HEK293 (cell line): ENCODE measurements around the gene TBX3.

Experiments used
- CTCF ChIA-PET: fragments of 350-600 bp; formaldehyde crosslinking; extraction: SDS; loops from one replicate; lab custom pipeline; 2021; ENCODE audit warnings: antibody characterized with exemption; lab: Yijun Ruan, JAX
- POLR2A ChIA-PET: fragments of 300-600 bp; formaldehyde crosslinking; extraction: SDS; loops from one replicate; lab custom pipeline; 2020; ENCODE audit warnings: antibody characterized with exemption, inconsistent platforms; lab: Yijun Ruan, JAX
- H3K27ac ChIP-seq: fragments of 200-500 bp; sonication (Bioruptor generic); 2 replicates; pipeline ENCODE4 v1.5.1; 2014; ENCODE audit warnings: low read depth, low read length, control low read depth, inconsistent platforms; ENCODE audit errors: extremely low read depth
- H3K36me3 ChIP-seq, 2 experiments: fragments of 200-500 bp in 1 of 2; sonication (Bioruptor generic) in 1 of 2; 1 replicate in 1 of 2; 2 replicates in 1 of 2; pipeline ENCODE4 v1.5.1; 2014 to 2017; ENCODE audit warnings: inconsistent platforms in 2 of 2, low read length in 2 of 2; ENCODE audit not compliant: control insufficient read depth in 2 of 2, insufficient read depth in 1 of 2
- H3K4me1 ChIP-seq: fragments of 200-500 bp; sonication (Bioruptor generic); 2 replicates; pipeline ENCODE4 v1.5.1; 2014; ENCODE audit warnings: mild to moderate bottlenecking, low read length, inconsistent platforms; ENCODE audit not compliant: control insufficient read depth, insufficient read depth
- H3K4me3 ChIP-seq: 2 replicates; pipeline ENCODE4 v1.5.1; 2011; ENCODE audit warnings: low read depth, mild to moderate bottlenecking, control low read depth, low read length, moderate library complexity
- H3K9me3 ChIP-seq: fragments of 200-500 bp; sonication (Bioruptor generic); 2 replicates; pipeline ENCODE4 v1.5.1; 2014; ENCODE audit warnings: low read depth, low read length, inconsistent platforms; ENCODE audit not compliant: control insufficient read depth, insufficient read depth
- GLI4 ChIP-seq: fragments of 450-650 bp; formaldehyde crosslinking; IDR thresholded peaks from 2 replicates; pipeline ENCODE4 v1.5.1; 2016; ENCODE audit warnings: missing biosample characterization, missing genetic modification characterization
- PRDM1 ChIP-seq: fragments of 450-650 bp; formaldehyde crosslinking; IDR thresholded peaks from 2 replicates; pipeline ENCODE4; 2016; ENCODE audit warnings: missing biosample characterization, missing genetic modification characterization
- PRDM6 ChIP-seq: fragments of 450-650 bp; formaldehyde crosslinking; IDR thresholded peaks from 2 replicates; pipeline ENCODE4 v1.5.1; 2017; ENCODE audit warnings: missing biosample characterization, missing genetic modification characterization
- SCRT1 ChIP-seq: fragments of 450-650 bp; formaldehyde crosslinking; IDR thresholded peaks from 2 replicates; pipeline ENCODE4 v1.5.1; 2016; ENCODE audit warnings: missing biosample characterization, missing genetic modification characterization, borderline replicate concordance
- ZBTB20 ChIP-seq: fragments of 450-650 bp; formaldehyde crosslinking; IDR thresholded peaks from 2 replicates; pipeline ENCODE4 v1.5.1; 2016; ENCODE audit warnings: missing biosample characterization, missing genetic modification characterization
- ZBTB21 ChIP-seq: fragments of 450-650 bp; formaldehyde crosslinking; IDR thresholded peaks from 2 replicates; pipeline ENCODE4 v1.5.1; 2017; ENCODE audit warnings: missing biosample characterization, missing genetic modification characterization
- ZBTB26 ChIP-seq: fragments of 450-650 bp; formaldehyde crosslinking; optimal IDR thresholded peaks from 2 replicates; pipeline ENCODE3; 2016; ENCODE audit warnings: missing biosample characterization, mild to moderate bottlenecking, missing genetic modification characterization
- ZNF169 ChIP-seq: fragments of 450-650 bp; formaldehyde crosslinking; IDR thresholded peaks from 2 replicates; pipeline ENCODE4 v1.5.1; 2016; ENCODE audit warnings: missing biosample characterization, missing genetic modification characterization
- TF ChIP-seq, protein P1 (sequence below): fragments of 450-650 bp; formaldehyde crosslinking; IDR thresholded peaks from 2 replicates; pipeline ENCODE4 v1.5.1; 2017; ENCODE audit warnings: missing biosample characterization, missing genetic modification characterization

TBX3 gene

GRCh38 chr12:114692186-114693058 lies 8.4 kb upstream of the TBX3 start:
- TF ChIP-seq ZBTB26 (peak; percentile 11), ZBTB20 (tag by site-specific recombination) (peak; percentile 18; the same call in 1 of the 2 replicates), ZNF169 (tag by site-specific recombination) (no peak), GLI4 (tag by site-specific recombination) (no peak), SCRT1 (no peak), ZBTB21 (tag by site-specific recombination) (no peak)
- TF ChIP-seq, protein P1, sequence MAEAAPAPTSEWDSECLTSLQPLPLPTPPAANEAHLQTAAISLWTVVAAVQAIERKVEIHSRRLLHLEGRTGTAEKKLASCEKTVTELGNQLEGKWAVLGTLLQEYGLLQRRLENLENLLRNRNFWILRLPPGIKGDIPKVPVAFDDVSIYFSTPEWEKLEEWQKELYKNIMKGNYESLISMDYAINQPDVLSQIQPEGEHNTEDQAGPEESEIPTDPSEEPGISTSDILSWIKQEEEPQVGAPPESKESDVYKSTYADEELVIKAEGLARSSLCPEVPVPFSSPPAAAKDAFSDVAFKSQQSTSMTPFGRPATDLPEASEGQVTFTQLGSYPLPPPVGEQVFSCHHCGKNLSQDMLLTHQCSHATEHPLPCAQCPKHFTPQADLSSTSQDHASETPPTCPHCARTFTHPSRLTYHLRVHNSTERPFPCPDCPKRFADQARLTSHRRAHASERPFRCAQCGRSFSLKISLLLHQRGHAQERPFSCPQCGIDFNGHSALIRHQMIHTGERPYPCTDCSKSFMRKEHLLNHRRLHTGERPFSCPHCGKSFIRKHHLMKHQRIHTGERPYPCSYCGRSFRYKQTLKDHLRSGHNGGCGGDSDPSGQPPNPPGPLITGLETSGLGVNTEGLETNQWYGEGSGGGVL (tag by site-specific recombination): peak; percentile 61; the same call in 1 of the 2 replicates
- H3K4me3 ChIP-seq: no peak overlapping the region
- H3K27ac ChIP-seq: no peak overlapping the region
- CTCF ChIA-PET: interaction anchor here (0.5 kb wide), 1 partner anchor 378 kb away, joined by 3 read pairs; no protein-coding TSS in a partner anchor
- H3K4me1 ChIP-seq: peaks cover 7% of the 10 kb centered on the region
- POLR2A ChIA-PET: interaction anchor here (1.1 kb wide), 2 partner anchors 8 to 17 kb away, joined by 3 read pairs; partner anchors contain the start of gene TBX3
- H3K9me3 ChIP-seq: no peaks in the 10 kb centered on the region
- H3K36me3 ChIP-seq: no peaks in the 10 kb centered on the region

DNA sequence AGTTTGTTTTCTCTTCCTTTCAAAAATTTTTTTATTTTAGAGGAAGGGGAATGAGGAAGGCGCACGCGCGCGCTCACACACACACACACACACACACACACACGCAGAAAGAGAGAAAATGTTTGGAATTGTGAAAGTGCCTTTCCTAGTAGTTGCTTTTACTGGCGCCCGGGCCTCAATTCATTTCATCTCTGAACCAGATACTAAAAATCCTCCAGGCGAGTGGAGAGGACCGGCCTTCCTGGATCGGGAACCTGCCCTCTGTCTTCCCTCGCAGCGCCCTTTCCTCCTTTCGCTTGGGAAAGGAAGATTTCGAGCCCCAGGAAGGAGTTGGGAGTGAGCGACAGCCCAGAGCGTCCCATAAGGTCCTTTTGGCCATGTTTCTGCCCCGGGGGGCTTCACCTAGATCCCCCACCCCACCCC lies 7.8 kb upstream of the TBX3 start:
- POLR2A ChIA-PET: interaction anchor here (1.1 kb wide), 2 partner anchors 7 to 16 kb away, joined by 3 read pairs; partner anchors contain the start of gene TBX3
- peaks cover 7% of the 10 kb centered on the region for H3K4me1 ChIP-seq
- H3K36me3 ChIP-seq: no peaks in the 10 kb centered on the region
- no peaks in the 10 kb centered on the region for H3K9me3 ChIP-seq
- H3K27ac ChIP-seq: no peak overlapping the region
- no peak for TF ChIP-seq PRDM6 (tag by site-specific recombination)
- TF ChIP-seq PRDM1 (tag by site-specific recombination): 0 out of 2 replicates have a peak, but pooled peaks have one; percentile 18
- CTCF ChIA-PET: interaction anchor here (0.5 kb wide), 1 partner anchor 379 kb away, joined by 3 read pairs; no protein-coding TSS in a partner anchor
- H3K4me3 ChIP-seq: no peak overlapping the region

DNA sequence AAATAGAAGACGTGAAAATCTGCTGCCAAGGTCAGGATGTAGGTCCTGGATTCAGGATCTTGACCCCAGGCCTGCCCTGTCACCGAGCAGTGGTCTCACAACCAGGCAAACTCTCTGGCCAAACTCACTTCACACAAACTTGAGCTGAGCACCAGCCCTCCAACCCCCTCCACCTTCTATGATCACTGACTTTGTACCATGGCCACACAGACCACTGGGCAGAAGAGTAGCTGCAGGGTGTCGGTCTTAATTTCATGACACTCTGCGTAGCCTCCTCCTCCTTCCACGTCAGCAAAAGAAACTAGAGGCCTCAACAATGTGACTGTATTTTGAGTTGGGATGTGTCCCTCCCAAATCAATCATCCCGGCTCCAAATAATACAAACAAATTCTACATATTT lies 7.2 kb upstream of the TBX3 start:
- no peaks in the 10 kb centered on the region for H3K36me3 ChIP-seq
- ChIA-PET POLR2A (no interaction called here), CTCF (no interaction called here)
- no peak for TF ChIP-seq GLI4 (tag by site-specific recombination)
- TF ChIP-seq ZBTB26: no peak
- no peak overlapping the region for H3K4me3 ChIP-seq
- H3K27ac ChIP-seq: no peak overlapping the region
- no peaks in the 10 kb centered on the region for H3K9me3 ChIP-seq
- peaks cover 7% of the 10 kb centered on the region for H3K4me1 ChIP-seq
